ENCODE data around the gene CAPN15.

DNA sequence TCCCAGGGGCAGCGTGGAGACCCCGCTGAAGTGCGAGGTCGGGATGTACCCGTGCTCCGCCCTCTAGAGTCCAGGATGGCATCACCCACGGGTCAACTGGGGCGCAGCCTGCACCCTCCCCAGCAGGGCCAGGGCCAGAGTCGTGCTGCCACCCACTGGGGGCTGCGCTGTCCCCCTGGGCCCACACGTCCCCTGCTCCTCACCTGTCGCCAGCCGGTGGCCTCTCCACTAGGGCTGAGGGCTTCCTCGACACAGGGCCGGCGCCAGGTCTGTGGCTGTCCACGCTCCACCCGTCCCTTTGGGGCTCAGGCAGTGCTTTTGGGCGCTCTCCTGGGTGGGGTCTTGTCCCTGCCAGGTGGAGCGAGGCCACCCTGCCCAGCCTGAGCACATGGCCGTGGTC lies 21.1 kb downstream of the CAPN15 start:
- no peak for TF ChIP-seq YY1 (IDR thresholded peaks at IDR 0.05; ENCODE audit: low read depth)
- TF ChIP-seq TCF12 (IDR thresholded peaks at IDR 0.05; ENCODE audit: low read depth), result no peak
- TF ChIP-seq, protein P1, sequence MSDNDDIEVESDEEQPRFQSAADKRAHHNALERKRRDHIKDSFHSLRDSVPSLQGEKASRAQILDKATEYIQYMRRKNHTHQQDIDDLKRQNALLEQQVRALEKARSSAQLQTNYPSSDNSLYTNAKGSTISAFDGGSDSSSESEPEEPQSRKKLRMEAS (IDR thresholded peaks at IDR 0.05), result no peak
- TF ChIP-seq TEAD4 (IDR thresholded peaks at IDR 0.05), result no peak

All from Ishikawa (cell line).